Spleen (tissue), 11 donors: ENCODE data around the gene EDN3. TPM values are rescaled to one million over a fixed set of nuclear protein-coding genes. Genes with fewer than 3 reads are reported as not detected.
"Not testable (repeated sequence)": the region's sequence is repeated elsewhere in the genome, so short reads cannot be mapped to it uniquely, and the experiment has no call there.

ENCODE experiments used
- DNase-seq: peaks from one replicate; pipeline ENCODE4 v3.0.0-alpha.2; 2020
- H3K27ac ChIP-seq, 8 donors: fragments of 200-600 bp; sonication (generic) in 7 of 8; 1 replicate in 4 of 8; 2 replicates in 4 of 8; pipeline versions ENCODE4 v1.5.0 to v1.8.0; 2016 to 2021; ENCODE audit warnings: inconsistent platforms in 4 of 8, mild to moderate bottlenecking in 4 of 8, moderate library complexity in 1 of 8
- H3K27me3 ChIP-seq, 7 donors: fragments of 200-600 bp; sonication (generic) in 6 of 7; replicated peaks in 1 of 7; 1 replicate in 4 of 7; 2 replicates in 3 of 7; pipeline versions ENCODE4 v1.5.0 to v1.8.0; 2016 to 2021; ENCODE audit warnings: inconsistent platforms in 3 of 7, mild to moderate bottlenecking in 1 of 7
- H3K36me3 ChIP-seq, 6 donors: fragments of 200-600 bp; sonication (generic) in 5 of 6; 1 replicate in 4 of 6; 2 replicates in 2 of 6; pipeline versions ENCODE4 v1.5.0 to v1.8.0; 2016 to 2021; ENCODE audit warnings: inconsistent platforms in 2 of 6
- H3K4me1 ChIP-seq, 6 donors: fragments of 200-600 bp; sonication (generic) in 5 of 6; 1 replicate in 3 of 6; 2 replicates in 3 of 6; pipeline versions ENCODE4 v1.5.0 to v1.8.0; 2016 to 2021; ENCODE audit warnings: inconsistent platforms in 3 of 6
- H3K4me3 ChIP-seq, 8 donors: fragments of 200-600 bp; sonication (generic) in 7 of 8; 1 replicate in 4 of 8; 2 replicates in 4 of 8; pipeline versions ENCODE4 v1.5.0 to v1.8.0; 2016 to 2021; ENCODE audit warnings: inconsistent platforms in 4 of 8, mild to moderate bottlenecking in 4 of 8, moderate library complexity in 2 of 8
- H3K9me3 ChIP-seq, 8 donors: fragments of 200-600 bp; sonication (generic) in 7 of 8; 1 replicate in 4 of 8; 2 replicates in 4 of 8; pipeline versions ENCODE4 v1.5.0 to v1.8.0; 2016 to 2021; ENCODE audit warnings: inconsistent platforms in 4 of 8
- CTCF ChIP-seq, 11 experiments: fragments of 200-600 bp in 7 of 11; fragments of 450-650 bp in 4 of 11; sonication (generic) in 4 of 11; IDR thresholded peaks in 8 of 11; conservative IDR thresholded peaks in 3 of 11; 1 replicate in 7 of 11; 2 replicates in 4 of 11; pipeline versions ENCODE4 v1.4.0 to v1.8.0; 2016 to 2021; ENCODE audit warnings: antibody characterized with exemption in 11 of 11, inconsistent platforms in 4 of 11, mild to moderate bottlenecking in 1 of 11
- POLR2A ChIP-seq, 3 donors: fragments of 450-650 bp; IDR thresholded peaks; one replicate each; pipeline ENCODE4 v1.5.1; 2017; ENCODE audit warnings: antibody characterized with exemption in 3 of 3, mild to moderate bottlenecking in 1 of 3
- POLR2AphosphoS5 ChIP-seq, 3 donors: sonication (generic); formaldehyde crosslinking; IDR thresholded peaks; one replicate each; pipeline ENCODE4 v1.5.1; 2017; ENCODE audit warnings: antibody characterized with exemption in 3 of 3
- WGBS, 5 donors: extraction: QIAGEN DNeasy Blood & Tissue Kit in 3 of 5; methylation state at CpG; one replicate each; pipeline versions ENCODE4 v1.1.5 to v1.1.7; 2013 to 2018; 5-methylcytosine and 5-hydroxymethylcytosine counted together
- intact Hi-C: fragments of 100-400 bp; cut with DNase I; formaldehyde crosslinking; loops from one replicate; pipeline ENCODE4 v1.15.0; 2023; ENCODE audit warnings: low total_unique reads
- polyA plus RNA-seq, 3 donors: library from polyadenylated mRNA; stranded (reverse); fragments of 200-250 nt; gene quantifications; one replicate each; pipeline ENCODE4 v1.2.1, GENCODE V29; 2013
- total RNA-seq, 7 donors: library from RNA; depleted of rRNA in 3 of 7; stranded (reverse); fragments of >200 nt in 3 of 7; fragmentation: NEBNext Ultra II Directional in 4 of 7; extraction: Animal tissue kit (Norgen Biotek cat#: 25700) in 4 of 7; gene quantifications; one replicate each; pipeline versions ENCODE4 v1.1.0 to v1.2.1, GENCODE V29; 2016 to 2021
- donor health status: healthy with polysubstance abuse.
- donor health status: DM: no; HTN: no; CAD: no; lungs with moderate emphysema.
- donor health status: DM: no; HTN: no; CAD: no.
- donor health status: Bipolar disorder and iron deficiency.
- donor health status: healthy.
- donor health status: DM: no; HTN: no; CAD: no.
- donor health status: DM: yes; HTN: yes; CAD: no.

EDN3 gene
- total and polyA plus RNA-seq, 10 donors = 1.6 to 13.6 (median 6.1) TPM

GRCh38 chr20:59334651-59335300 lies 34.4 kb downstream of the EDN3 start:
- intact Hi-C loops = no loop called here
- 84 to 90% (median 86%) methylated on average over 7 of the region's 7 CpGs for whole genome bisulfite sequencing, 5 donors
- H3K9me3 ChIP-seq = no peaks in the 10 kb centered on the region
- H3K4me3 ChIP-seq = no peak overlapping the region
- no peak for DNase-seq
- peaks cover 0 to 14% (median 0%) of the 10 kb centered on the region in 7 donors for H3K27me3 ChIP-seq
- peaks cover 0 to 4% (median 0%) of the 10 kb centered on the region in 6 donors for H3K4me1 ChIP-seq
- H3K27ac ChIP-seq = no peak overlapping the region
- no peak for TF ChIP-seq CTCF (IDR thresholded peaks at IDR 0.05 in 8 of 11, conservative IDR thresholded peaks at IDR 0.05 in 3 of 11)
- TF ChIP-seq POLR2AphosphoS5 (IDR thresholded peaks at IDR 0.05) = no peak
- no peak for TF ChIP-seq POLR2A (IDR thresholded peaks at IDR 0.05)
- H3K36me3 ChIP-seq = no peaks in the 10 kb centered on the region

GRCh38 chr20:59335377-59335776 lies 35.0 kb downstream of the EDN3 start:
- WGBS, 5 donors = 78 to 91% (median 83%) methylated on average over 4 of the region's 4 CpGs
- no peak overlapping the region for H3K27ac ChIP-seq
- no peaks in the 10 kb centered on the region for H3K36me3 ChIP-seq
- no peak overlapping the region for H3K4me3 ChIP-seq
- H3K4me1 ChIP-seq = peaks cover 0 to 4% (median 0%) of the 10 kb centered on the region in 6 donors
- intact Hi-C loops = no loop called here
- no peaks in the 10 kb centered on the region for H3K9me3 ChIP-seq
- no peak for DNase-seq
- peaks cover 0 to 9% (median 0%) of the 10 kb centered on the region in 7 donors for H3K27me3 ChIP-seq
- TF ChIP-seq POLR2A (IDR thresholded peaks at IDR 0.05) (no peak), POLR2AphosphoS5 (IDR thresholded peaks at IDR 0.05) (no peak), CTCF (IDR thresholded peaks at IDR 0.05 in 8 of 11, conservative IDR thresholded peaks at IDR 0.05 in 3 of 11) (no peak)

GRCh38 chr20:59336540-59336939 lies 36.1 kb downstream of the EDN3 start:
- no peak for TF ChIP-seq CTCF (IDR thresholded peaks at IDR 0.05 in 8 of 11, conservative IDR thresholded peaks at IDR 0.05 in 3 of 11)
- TF ChIP-seq POLR2A (IDR thresholded peaks at IDR 0.05) = no peak
- TF ChIP-seq POLR2AphosphoS5 (IDR thresholded peaks at IDR 0.05) = no peak
- intact Hi-C loops = no loop called here
- H3K36me3 ChIP-seq = no peaks in the 10 kb centered on the region
- no peak overlapping the region for H3K27ac ChIP-seq
- 44 to 61% (median 55%) methylated on average over 5 of the region's 5 CpGs for WGBS, 5 donors
- peaks cover 0 to 6% (median 2%) of the 10 kb centered on the region in 6 donors for H3K4me1 ChIP-seq
- H3K27me3 ChIP-seq = peaks cover 0 to 7% (median 0%) of the 10 kb centered on the region in 7 donors
- no peaks in the 10 kb centered on the region for H3K9me3 ChIP-seq
- H3K4me3 ChIP-seq = no peak overlapping the region
- no peak for DNase-seq

GRCh38 chr20:59338444-59338843 lies 38.0 kb downstream of the EDN3 start:
- intact Hi-C loops, H3K36me3 ChIP-seq, H3K9me3 ChIP-seq, DNase-seq, H3K4me3 ChIP-seq, H3K27me3 ChIP-seq, H3K27ac ChIP-seq: not testable (repeated sequence)
- WGBS, 5 donors = 38 to 64% (median 48%) methylated on average over 1 to 5 of the region's 8 CpGs; no CpG with 5 or more reads in 1 of the 5 donors
- H3K4me1 ChIP-seq = peaks cover 0 to 18% (median 11%) of the 10 kb centered on the region in 6 donors
